ENCODE measurements around the gene SMYD4.
A peak's percentile ranks its signal among the peaks of the same experiment; 100 is the strongest.

- TF ChIP-seq, protein P1, sequence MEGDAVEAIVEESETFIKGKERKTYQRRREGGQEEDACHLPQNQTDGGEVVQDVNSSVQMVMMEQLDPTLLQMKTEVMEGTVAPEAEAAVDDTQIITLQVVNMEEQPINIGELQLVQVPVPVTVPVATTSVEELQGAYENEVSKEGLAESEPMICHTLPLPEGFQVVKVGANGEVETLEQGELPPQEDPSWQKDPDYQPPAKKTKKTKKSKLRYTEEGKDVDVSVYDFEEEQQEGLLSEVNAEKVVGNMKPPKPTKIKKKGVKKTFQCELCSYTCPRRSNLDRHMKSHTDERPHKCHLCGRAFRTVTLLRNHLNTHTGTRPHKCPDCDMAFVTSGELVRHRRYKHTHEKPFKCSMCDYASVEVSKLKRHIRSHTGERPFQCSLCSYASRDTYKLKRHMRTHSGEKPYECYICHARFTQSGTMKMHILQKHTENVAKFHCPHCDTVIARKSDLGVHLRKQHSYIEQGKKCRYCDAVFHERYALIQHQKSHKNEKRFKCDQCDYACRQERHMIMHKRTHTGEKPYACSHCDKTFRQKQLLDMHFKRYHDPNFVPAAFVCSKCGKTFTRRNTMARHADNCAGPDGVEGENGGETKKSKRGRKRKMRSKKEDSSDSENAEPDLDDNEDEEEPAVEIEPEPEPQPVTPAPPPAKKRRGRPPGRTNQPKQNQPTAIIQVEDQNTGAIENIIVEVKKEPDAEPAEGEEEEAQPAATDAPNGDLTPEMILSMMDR (IDR thresholded peaks at IDR 0.05): no peak
- peak in 1 of 2 donors; percentile 32 for TF ChIP-seq POLR2A (IDR thresholded peaks at IDR 0.05)
These were observed 99.1 kb downstream of the SMYD4 start for GRCh38 chr17:1730326-1731193.

Data from adrenal gland (tissue), 5 donors.